ENCODE data around the gene GRAPL.
A peak's percentile ranks its signal among the peaks of the same experiment; 100 is the strongest.
"Not testable (repeated sequence)": the region's sequence is repeated elsewhere in the genome, so short reads cannot be mapped to it uniquely, and the experiment has no call there.

The GRAPL gene

GRCh38 chr17:19127148-19127980 is at the start of gene GRAPL:
TSS of gene GRAPL (plus strand) at chr17:19127589. CDS start at chr17:19127620, 31 bp downstream.
- DNase-seq: not testable (repeated sequence)

GRCh38 chr17:19088804-19089685 is 38.3 kb upstream of the GRAPL start:
- not testable (repeated sequence) for DNase-seq

DNA sequence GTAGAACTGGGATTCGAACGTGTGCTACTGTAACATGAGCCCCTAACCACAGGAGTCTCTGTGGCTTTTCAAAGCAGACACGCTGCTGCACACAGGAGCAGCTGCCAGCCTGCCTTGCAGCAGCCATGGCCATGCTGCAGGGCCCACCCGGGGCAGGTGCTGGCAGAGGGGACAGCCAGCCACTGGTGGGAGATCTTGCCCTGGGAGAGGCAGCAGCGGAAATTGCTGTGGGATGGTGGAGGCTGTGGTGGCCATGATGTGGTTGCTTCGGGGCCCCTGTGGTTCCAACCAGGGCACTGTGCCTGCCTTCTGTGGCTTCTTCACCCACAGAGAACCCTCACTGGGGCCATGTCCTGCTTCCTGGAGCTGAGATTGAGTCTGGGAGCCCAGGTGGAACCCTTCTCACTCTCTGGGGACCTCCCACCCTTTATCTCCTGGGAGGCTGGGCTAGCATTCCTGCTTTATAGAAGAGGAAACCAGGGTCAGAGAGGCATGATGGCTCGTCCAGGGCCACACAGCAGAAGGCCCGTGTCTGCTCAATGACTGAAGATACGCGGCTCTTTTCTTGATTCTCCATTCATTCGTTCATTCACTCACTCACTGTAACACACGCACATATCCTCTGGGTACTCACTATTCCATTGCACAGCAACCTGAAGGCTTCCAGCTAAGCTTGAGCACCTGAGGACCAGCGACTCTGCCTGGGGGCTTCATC is 37.2 kb upstream of the GRAPL start:
- DNase-seq: not testable (repeated sequence)

DNA sequence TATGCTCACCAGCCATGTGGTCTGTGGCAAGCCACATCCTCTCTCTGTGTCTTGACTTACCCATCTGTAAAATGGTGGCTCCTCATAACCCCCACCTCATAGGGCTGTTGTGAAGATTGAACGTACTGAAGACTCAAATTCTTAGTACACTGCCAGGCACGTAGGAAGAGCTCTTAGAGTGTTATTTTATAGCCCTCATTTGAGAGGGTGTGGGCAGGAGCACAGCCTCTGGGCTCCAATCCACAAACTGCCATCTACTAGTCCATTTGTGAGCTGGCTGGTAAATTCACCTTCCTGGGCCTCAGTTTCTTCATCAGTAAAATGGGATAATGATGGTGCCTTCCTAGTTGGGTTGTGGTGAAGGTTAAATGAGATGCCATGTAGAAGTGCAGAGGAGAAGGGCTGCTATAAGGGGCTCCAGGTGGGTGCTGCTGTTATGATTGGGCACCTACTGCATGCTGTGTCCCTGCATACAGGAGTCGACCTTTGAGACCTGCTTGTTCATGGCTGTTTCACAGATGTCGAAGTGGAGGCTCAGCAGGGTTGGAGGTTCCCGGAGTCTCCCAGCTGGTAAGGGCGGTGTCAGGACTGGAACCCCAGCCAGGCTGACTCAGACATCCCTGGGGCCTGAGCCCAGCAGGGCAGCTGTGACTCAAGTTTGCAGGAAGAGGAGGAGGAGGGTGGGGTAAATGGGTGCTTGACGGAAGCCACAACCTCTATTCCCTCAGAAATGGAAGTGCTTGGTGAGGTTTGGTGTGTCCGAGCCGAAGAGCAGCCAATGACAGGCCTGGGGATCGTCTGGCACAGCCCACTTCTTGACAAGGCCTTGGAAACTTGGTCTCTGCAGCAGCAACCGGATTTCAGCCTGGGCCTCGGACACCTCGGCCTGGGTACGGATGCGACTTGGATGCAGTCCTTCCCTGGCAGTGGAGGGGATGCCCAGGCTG is 34.4 kb upstream of the GRAPL start:
- DNase-seq: not testable (repeated sequence)

DNA sequence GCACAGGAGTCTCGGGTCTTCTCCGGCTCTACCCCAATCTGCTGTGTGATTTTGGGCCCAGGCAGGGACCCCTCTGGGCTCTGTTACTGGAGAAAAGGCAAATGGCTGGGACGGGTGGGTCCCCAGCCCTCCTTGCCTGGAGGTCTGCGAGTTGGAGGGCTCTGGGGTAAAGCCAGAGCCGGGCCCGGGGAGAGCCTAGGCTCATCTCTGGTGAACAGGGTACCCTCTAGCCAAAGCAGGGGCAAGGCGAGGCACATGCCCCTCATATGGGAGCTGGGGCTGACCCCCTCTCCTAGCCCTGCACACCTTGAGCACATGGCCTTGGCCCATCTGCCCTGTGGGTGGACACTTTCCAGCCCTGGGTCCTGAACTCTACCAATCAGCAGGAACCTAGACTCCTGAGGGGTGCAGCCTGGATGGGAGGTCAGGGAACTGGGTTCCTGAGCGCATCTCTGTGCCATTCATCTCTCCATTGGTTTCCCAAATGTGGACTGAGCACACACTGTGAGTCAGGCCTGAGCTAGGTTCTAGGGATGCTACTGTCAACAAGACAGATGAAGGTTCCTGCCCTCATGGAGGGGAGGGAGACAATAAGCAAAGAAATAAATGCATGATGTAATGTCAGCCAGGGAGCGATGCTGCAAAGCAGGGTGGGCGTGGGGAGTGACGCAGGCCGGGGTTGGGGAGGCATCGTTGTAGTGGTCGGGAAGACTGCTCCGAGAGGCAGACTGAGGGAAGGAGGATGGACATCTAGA is 33.5 kb upstream of the GRAPL start:
- DNase-seq: not testable (repeated sequence)

DNA sequence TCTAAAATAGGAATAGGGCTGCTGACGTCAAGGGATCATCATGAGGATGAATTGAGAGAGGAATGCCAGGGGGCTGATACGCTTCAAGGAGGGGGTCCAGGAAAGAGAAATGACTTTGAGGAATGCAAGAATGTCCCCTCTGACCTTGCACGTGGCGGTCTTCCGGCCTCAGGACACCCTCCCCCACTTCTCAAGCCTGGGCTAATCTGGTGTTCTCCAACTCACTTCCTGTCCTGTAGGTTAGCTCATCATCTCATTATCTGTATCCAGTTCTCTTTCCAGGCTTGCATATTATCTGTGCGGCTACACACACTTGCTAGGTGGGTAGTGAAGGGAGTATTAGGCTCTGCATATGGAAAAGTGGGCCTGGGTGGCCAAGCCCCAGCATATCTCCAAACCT is 18.9 kb upstream of the GRAPL start:
- not testable (repeated sequence) for DNase-seq

DNA sequence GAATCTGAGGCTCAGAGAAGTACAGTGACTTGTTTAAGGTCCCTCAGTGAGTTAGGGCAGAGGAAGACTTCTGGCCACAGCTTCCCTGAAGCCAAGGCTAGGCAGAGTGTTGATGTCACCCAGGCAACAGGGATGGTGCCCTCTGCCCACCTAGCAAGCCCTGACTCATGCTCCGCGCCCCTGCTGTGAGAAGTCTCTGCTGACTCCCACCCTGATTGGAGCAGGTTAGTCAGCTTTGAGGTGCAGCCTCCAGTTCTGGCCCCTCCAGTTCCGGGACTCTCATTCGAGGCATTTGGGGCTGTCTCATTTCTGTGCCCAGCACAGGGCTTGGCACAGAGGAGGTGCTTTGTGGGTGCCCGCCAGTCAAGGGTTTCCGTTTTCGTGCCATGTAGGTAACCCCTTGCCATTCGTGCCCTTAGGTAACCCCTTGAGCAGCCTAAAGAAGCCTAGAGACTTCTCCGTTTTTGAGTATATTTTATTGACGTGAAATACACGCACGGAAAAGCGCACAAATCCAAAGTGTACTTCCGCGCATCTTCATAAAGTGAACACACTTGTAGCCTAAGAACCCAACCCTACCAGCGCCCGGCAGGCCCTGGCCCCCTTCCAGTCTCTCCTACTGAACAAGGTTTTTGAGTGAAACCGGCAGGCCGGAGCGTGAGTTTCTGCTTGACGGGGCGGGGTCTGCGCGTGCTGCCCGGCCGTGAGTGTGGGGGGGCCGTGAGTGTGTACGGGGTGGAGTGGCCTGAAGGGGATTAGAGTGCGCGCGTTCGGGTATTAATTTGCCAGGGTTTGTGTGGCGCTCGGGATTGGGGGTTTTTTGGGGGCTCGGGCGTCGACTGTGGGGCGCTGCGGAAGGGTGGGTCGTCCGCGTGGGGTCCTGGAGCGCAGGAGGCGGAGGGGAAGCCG is 16.9 kb upstream of the GRAPL start:
- not testable (repeated sequence) for DNase-seq

DNA sequence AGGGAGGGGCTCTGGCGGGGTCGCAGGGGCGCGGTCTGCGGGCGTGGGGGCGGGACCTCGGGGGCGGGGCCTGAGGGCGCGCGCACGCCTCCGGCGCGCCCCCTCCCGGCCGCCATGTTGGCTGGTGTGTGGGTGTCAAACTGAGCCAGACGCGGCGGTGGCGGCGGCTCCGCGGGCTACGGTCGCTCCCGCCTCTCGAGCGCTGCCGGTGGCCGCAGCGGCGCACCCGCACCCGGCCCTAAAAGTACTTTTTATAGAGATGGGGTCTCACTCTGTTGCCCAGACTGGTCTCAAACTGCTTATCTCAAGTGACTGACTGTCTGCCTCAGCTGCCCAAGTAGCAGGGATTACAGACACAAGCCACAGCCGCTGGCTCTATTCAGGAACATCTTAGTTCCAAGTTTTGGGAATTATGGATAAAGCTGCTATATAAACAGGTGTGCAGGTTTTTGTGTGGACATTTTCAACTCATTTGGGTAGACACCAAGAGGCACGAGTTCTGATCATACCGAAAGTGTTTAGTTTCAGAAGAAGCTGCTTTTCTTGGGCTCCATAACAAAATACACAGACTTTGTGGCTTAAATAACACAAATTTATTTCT is 16.2 kb upstream of the GRAPL start:
- peak; percentile 69 to 72 for DNase-seq

DNA sequence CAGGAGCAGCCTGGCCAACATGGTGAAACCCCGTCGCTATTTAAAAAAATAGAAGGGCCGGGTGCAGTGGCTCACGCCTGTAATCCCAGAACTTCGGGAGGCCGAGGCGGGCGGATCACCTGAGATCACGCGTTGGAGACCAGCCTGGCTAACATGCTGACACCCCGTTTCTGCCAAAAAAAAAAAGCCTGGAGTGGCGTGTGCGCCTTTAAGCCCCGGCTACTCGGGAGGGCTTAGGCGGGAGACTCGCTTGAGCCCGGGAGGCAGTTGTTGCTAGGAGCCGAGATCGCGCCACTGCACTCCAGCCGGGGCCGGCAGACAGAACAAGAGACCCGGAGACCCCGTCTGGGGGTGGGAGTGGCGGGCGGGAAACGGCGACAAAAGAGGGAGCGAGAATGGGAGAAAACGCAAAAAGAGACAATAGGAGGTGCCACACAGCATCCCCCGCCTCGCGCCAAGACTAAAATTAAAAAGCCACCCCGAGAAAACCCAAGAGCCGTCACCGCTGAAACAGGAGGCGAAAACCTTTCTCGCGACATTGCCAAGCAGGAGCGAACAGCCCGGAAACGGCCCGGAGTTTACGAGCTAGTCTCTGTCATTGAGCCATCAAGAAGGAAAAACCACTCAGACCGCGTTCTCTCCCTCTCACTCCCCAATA is 15.5 kb upstream of the GRAPL start:
- peak in 1 of 2 donors; percentile 56 for DNase-seq

GRCh38 chr17:19112459-19112826 is 14.9 kb upstream of the GRAPL start:
- peak in 1 of 2 donors; percentile 34 for DNase-seq

- DNase-seq: not testable (repeated sequence)
Measured at GRCh38 chr17:19118695-19119094, 8.7 kb upstream of the GRAPL start.

DNA sequence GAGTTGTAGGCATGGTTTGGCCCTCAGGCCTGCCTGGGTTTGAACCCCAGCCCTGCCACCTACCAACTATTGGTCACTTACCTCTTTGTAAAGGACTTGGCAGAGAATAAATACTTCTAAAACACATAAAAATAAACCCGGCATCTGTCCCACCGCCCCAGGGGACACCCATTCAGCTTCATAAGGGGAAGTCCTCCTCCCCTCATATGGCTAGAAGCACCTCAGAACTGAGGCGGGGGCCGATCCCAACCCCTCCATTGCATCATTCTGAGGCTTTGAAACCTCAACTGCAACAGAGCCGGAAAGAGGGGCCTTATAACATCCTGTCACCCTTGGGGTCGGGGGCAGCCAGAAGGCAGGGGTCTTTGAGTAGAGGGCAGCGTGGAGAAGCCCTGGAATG is 2.1 kb upstream of the GRAPL start:
- not testable (repeated sequence) for DNase-seq

GRCh38 chr17:19129500-19129899 is 2.1 kb downstream of the GRAPL start:
- DNase-seq: not testable (repeated sequence)

DNA sequence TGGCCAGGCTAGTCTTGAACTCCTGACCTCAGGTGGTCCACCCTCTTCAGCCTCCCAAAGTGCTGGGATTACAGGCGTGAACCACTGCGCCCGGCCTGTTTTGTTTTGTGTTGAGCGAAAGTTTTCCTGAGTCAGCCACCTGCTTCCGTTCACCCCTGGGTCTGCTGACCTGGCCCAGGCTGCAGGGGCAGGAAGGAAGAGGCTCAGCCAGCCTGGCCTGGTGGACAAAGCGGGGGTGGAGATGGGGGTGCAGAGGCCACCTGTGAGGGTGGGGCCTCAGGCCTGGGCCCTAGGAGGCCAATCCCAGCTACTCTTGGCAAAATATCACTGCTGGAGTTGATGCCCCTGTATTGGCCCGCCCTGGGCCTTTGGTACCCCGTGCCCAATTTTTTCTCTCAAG is 3.7 kb downstream of the GRAPL start:
- DNase-seq: not testable (repeated sequence)

DNA sequence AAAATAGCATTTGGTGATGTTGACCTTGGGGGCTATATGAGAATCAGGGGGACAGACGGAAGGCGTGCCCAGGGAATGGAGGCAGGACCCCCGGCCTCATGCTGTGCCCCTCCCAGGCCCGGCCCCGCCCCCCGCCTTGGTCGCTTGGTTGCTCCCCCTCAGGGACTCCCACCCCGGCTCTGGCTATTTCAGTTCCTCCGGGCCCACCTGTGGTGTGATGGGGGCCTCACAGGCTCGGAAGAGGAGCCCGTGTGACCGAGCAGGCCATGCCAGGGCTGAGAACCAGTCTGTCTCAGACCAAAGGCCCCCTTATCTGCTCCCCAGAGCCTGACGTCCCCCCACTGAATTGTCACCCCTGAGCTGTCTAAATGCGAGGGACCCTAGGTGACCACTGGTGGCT is 4.4 kb downstream of the GRAPL start:
- not testable (repeated sequence) for DNase-seq

GRCh38 chr17:19133793-19134192 is 6.4 kb downstream of the GRAPL start:
- not testable (repeated sequence) for DNase-seq

DNA sequence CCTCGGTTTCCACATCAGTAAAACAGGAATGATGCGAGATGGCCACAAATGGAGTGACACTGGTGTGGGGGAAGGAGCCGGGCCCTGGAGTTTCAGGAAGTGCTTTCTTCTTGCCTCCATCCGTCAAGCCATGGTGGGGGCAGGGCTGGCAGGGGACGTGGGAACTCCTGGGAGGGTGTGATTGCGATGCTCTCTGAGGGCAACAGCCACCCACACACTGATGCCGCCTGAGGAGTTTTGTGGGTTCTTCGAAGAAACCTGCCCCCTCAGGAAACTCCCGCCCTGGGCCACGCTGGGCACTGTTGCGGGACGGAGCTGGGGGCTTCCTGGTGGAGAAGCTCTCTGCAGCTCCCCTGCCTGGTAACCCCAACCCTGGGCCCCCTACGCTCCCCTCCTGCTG is 8.0 kb downstream of the GRAPL start:
- not testable (repeated sequence) for DNase-seq

DNA sequence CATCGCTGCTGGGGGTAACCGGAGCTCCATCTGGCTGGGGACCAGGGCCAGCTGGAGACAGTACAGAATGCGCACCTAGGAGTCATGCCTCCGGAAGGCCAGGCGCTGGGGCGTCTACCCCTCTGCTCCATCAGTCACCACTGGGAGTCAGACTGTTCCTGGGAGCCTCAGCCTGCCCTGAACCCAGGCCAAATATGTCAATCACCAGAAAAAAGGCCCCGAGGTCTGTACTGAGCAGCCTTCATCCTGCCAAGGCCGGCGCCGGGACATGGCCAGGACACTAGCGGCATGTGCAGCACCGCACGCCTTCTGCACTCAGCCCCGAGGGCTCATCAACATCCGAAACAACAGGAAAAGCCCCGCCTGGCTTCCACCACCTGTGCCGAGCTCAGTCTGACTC is 8.7 kb downstream of the GRAPL start:
- not testable (repeated sequence) for DNase-seq

GRCh38 chr17:19136605-19137004 is 9.2 kb downstream of the GRAPL start:
- DNase-seq: not testable (repeated sequence)
